H1 (cell line): ENCODE measurements around the gene CBX2. TPM values are rescaled to one million over a fixed set of nuclear protein-coding genes. Genes with fewer than 3 reads are reported as not detected.

Source experiments
- CTCF ChIA-PET: fragments of 300-600 bp; sonication (Branson Sonifier 250); formaldehyde crosslinking; loops from one replicate; lab custom pipeline; 2021; ENCODE audit not compliant: partially characterized antibody; lab: Charles Lee
- POLR2A ChIA-PET: fragments of 300-600 bp; sonication (Branson Sonifier 250); formaldehyde crosslinking; loops from one replicate; lab custom pipeline; 2021; ENCODE audit warnings: inconsistent platforms; ENCODE audit not compliant: partially characterized antibody; lab: Charles Lee
- DNase-seq, 2 experiments: peaks; one replicate each; pipeline versions ENCODE4 v3.0.0 to v3.0.0-alpha.2; 2010 to 2022; ENCODE audit warnings: low spot score in 2 of 2, low read depth in 1 of 2, mixed read lengths in 1 of 2
- FAIRE-seq: peaks from 2 replicates; lab custom pipeline; 2011; peaks lifted over from hg19 to GRCh38; lab: Jason Lieb, UNC
- H2AFZ ChIP-seq: 2 replicates; pipeline ENCODE4 v1.8.1; 2012; ENCODE audit warnings: low read length, inconsistent platforms
- H2AK5ac ChIP-seq: 2 replicates; pipeline ENCODE4 v1.6.1; 2013; ENCODE audit warnings: low read depth, low read length
- H2BK120ac ChIP-seq: replicated peaks from 2 replicates; pipeline ENCODE3; 2013; ENCODE audit warnings: low read depth, low read length, inconsistent platforms
- H2BK12ac ChIP-seq: 2 replicates; pipeline ENCODE4 v1.6.1; 2013; ENCODE audit warnings: low read depth, low read length
- H2BK15ac ChIP-seq: 2 replicates; pipeline ENCODE4 v1.6.1; 2013; ENCODE audit warnings: low read length
- H2BK20ac ChIP-seq: 2 replicates; pipeline ENCODE4 v1.6.1; 2013; ENCODE audit warnings: low read length
- H2BK5ac ChIP-seq: 2 replicates; pipeline ENCODE4 v1.6.1; 2013; ENCODE audit warnings: low read depth, low read length
- H3K14ac ChIP-seq: 2 replicates; pipeline ENCODE4 v1.6.1; 2013; ENCODE audit warnings: inconsistent platforms; ENCODE audit not compliant: insufficient read length
- H3K18ac ChIP-seq: 2 replicates; pipeline ENCODE4 v1.6.1; 2013; ENCODE audit warnings: low read length; ENCODE audit errors: extremely low read depth
- H3K23ac ChIP-seq: 2 replicates; pipeline ENCODE4 v1.6.1; 2013; ENCODE audit warnings: inconsistent platforms; ENCODE audit not compliant: insufficient read length
- H3K23me2 ChIP-seq: 2 replicates; pipeline ENCODE4 v1.6.1; 2013; ENCODE audit warnings: low read depth, low read length
- H3K27ac ChIP-seq: 2 replicates; pipeline ENCODE4 v1.6.1; 2011; ENCODE audit warnings: low read depth, low read length, inconsistent platforms
- H3K27me3 ChIP-seq, 4 experiments: replicated peaks in 1 of 4; 1 replicate in 1 of 4; 2 replicates in 3 of 4; pipeline versions ENCODE4 v1.6.1 to v1.8.1; 2011 to 2013; ENCODE audit warnings: low read length in 3 of 4, mild to moderate bottlenecking in 3 of 4, inconsistent platforms in 2 of 4, mixed read lengths in 2 of 4, moderate library complexity in 1 of 4; ENCODE audit not compliant: control insufficient read depth in 3 of 4, insufficient read depth in 3 of 4; ENCODE audit errors: extremely low read depth in 1 of 4
- H3K36me3 ChIP-seq, 4 experiments: 2 replicates each; pipeline versions ENCODE4 v1.6.1 to v1.8.1; 2011 to 2013; ENCODE audit warnings: mild to moderate bottlenecking in 4 of 4, low read length in 3 of 4, moderate library complexity in 2 of 4, control low read depth in 1 of 4, inconsistent platforms in 1 of 4; ENCODE audit not compliant: insufficient read depth in 4 of 4, control insufficient read depth in 2 of 4
- H3K4ac ChIP-seq: replicated peaks from 2 replicates; pipeline ENCODE3; 2013; ENCODE audit warnings: low read length, low read depth, mixed read lengths, inconsistent platforms; ENCODE audit not compliant: insufficient read length
- H3K4me1 ChIP-seq, 4 experiments: replicated peaks in 1 of 4; 1 replicate in 1 of 4; 2 replicates in 3 of 4; pipeline versions ENCODE4 v1.6.1 to v1.8.1; 2011 to 2013; ENCODE audit warnings: low read length in 3 of 4, inconsistent platforms in 2 of 4, mixed read lengths in 1 of 4; ENCODE audit not compliant: insufficient read depth in 4 of 4, control insufficient read depth in 3 of 4
- H3K4me2 ChIP-seq, 2 experiments: 2 replicates each; pipeline versions ENCODE4 v1.6.1 to v1.8.1; 2011 to 2013; ENCODE audit warnings: low read depth in 2 of 2, low read length in 2 of 2, control low read depth in 1 of 2, inconsistent platforms in 1 of 2, mild to moderate bottlenecking in 1 of 2; ENCODE audit not compliant: insufficient read depth in 1 of 2
- H3K4me3 ChIP-seq, 4 experiments: fragments of 200-600, 300-600 bp in 1 of 4; sonication (generic), shearing (Covaris generic), sonication (Bioruptor Twin) in 1 of 4; 2 replicates each; pipeline versions ENCODE4 v1.5.1 to v1.8.1; 2011 to 2016; ENCODE audit warnings: low read length in 4 of 4, low read depth in 3 of 4, control low read depth in 2 of 4, inconsistent platforms in 2 of 4, mild to moderate bottlenecking in 2 of 4, mixed read lengths in 1 of 4, moderate library complexity in 1 of 4; ENCODE audit not compliant: insufficient read depth in 2 of 4; ENCODE audit errors: extremely low read depth in 1 of 4
- H3K56ac ChIP-seq: replicated peaks from 2 replicates; pipeline ENCODE3; 2013; ENCODE audit warnings: low read depth, mild to moderate bottlenecking, mixed read lengths, low read length, inconsistent platforms; ENCODE audit not compliant: insufficient read length
- H3K79me1 ChIP-seq: 2 replicates; pipeline ENCODE4 v1.6.1; 2013; ENCODE audit warnings: low read depth, low read length, control low read depth
- H3K79me2 ChIP-seq, 2 experiments: 2 replicates each; pipeline versions ENCODE4 v1.6.1 to v1.8.1; 2012 to 2013; ENCODE audit warnings: low read length in 2 of 2, mild to moderate bottlenecking in 2 of 2, inconsistent platforms in 1 of 2; ENCODE audit not compliant: insufficient read depth in 2 of 2, control insufficient read depth in 1 of 2
- H3K9ac ChIP-seq, 4 experiments: replicated peaks in 1 of 4; 1 replicate in 1 of 4; 2 replicates in 3 of 4; pipeline versions ENCODE4 v1.6.1 to v1.8.1; 2011 to 2013; ENCODE audit warnings: low read depth in 3 of 4, low read length in 3 of 4, control low read depth in 2 of 4, mild to moderate bottlenecking in 2 of 4, moderate library complexity in 2 of 4, inconsistent platforms in 1 of 4; ENCODE audit errors: extremely low read depth in 1 of 4
- H3K9me3 ChIP-seq, 2 experiments: 2 replicates each; pipeline versions ENCODE4 v1.6.1 to v1.8.1; 2012 to 2013; ENCODE audit warnings: mild to moderate bottlenecking in 2 of 2, moderate library complexity in 2 of 2, control low read depth in 1 of 2, inconsistent platforms in 1 of 2, low read depth in 1 of 2, low read length in 1 of 2, mixed read lengths in 1 of 2; ENCODE audit not compliant: insufficient read depth in 2 of 2
- H4K20me1 ChIP-seq, 2 experiments: replicated peaks in 1 of 2; 2 replicates each; pipeline versions ENCODE3 to v1.8.1; 2011 to 2013; ENCODE audit warnings: inconsistent platforms in 2 of 2, low read length in 2 of 2, mild to moderate bottlenecking in 1 of 2; ENCODE audit not compliant: insufficient read depth in 2 of 2, control insufficient read depth in 1 of 2
- H4K5ac ChIP-seq: 2 replicates; pipeline ENCODE4 v1.6.1; 2013; ENCODE audit warnings: low read length, low read depth, mixed read lengths, inconsistent platforms; ENCODE audit not compliant: insufficient read length
- H4K8ac ChIP-seq: 2 replicates; pipeline ENCODE4 v1.8.0; 2013; ENCODE audit warnings: mild to moderate bottlenecking, moderate library complexity, low read length, inconsistent platforms; ENCODE audit not compliant: insufficient read depth; ENCODE audit errors: extremely low read depth
- H4K91ac ChIP-seq: replicated peaks from 2 replicates; pipeline ENCODE3; 2013; ENCODE audit warnings: low read length, mixed read lengths, inconsistent platforms; ENCODE audit not compliant: insufficient read length
- SIN3A ChIP-seq, 2 experiments: IDR thresholded peaks in 1 of 2; conservative IDR thresholded peaks in 1 of 2; 2 replicates each; pipeline ENCODE4 v1.6.1; 2011 to 2012; ENCODE audit warnings: low read length in 2 of 2, improper control_type of control experiment in 1 of 2, low read depth in 1 of 2, mild to moderate bottlenecking in 1 of 2
- SUZ12 ChIP-seq: fragments of 200-600 bp; sonication (generic); IDR thresholded peaks from 2 replicates; pipeline ENCODE4 v1.6.1; 2012; ENCODE audit warnings: mild to moderate bottlenecking, inconsistent platforms, low read length, moderate library complexity, mixed read lengths
- WGBS, 2 experiments: shearing (Covaris generic) in 1 of 2; methylation state at CpG; one replicate each; pipeline versions ENCODE4 v1.1.6 to v1.1.7; 2013 to 2015; ENCODE audit warnings: low lambda C conversion rate in 2 of 2, mixed read lengths in 2 of 2, inconsistent platforms in 1 of 2, low coverage in 1 of 2, missing lambda C conversion rate in 1 of 2; ENCODE audit not compliant: insufficient replicate concordance in 2 of 2, insufficient coverage in 1 of 2, insufficient read length in 1 of 2; ENCODE audit errors: extremely low coverage in 1 of 2, missing lambda C conversion rate in 1 of 2; 5-methylcytosine and 5-hydroxymethylcytosine counted together
- polyA plus RNA-seq, 7 experiments: library from polyadenylated mRNA; depleted of rRNA in 3 of 7; stranded (reverse) in 5 of 7; unstranded in 2 of 7; fragments of >200 nt in 5 of 7; fragments of 200-250 nt in 2 of 7; gene quantifications; 1 replicate in 5 of 7; 2 replicates in 1 of 7; 4 replicates in 1 of 7; pipeline versions ENCODE4 v1.2.1 to v1.2.3, GENCODE V29; 2011 to 2013; ENCODE audit warnings: missing spikeins in 2 of 7, mixed read lengths in 2 of 7
- total RNA-seq: library from RNA; stranded (reverse); fragmentation: NEBNext Ultra II Directional; extraction: Animal tissue kit (Norgen Biotek cat#: 25700); gene quantifications from 2 replicates; pipeline ENCODE4 v1.2.1, GENCODE V29; 2021

The CBX2 gene
- total and polyA plus RNA-seq, 2 of the 8 experiments (the other 6 are each of a cell fraction or from before 2014, with no cell fraction given) = 64.3 to 83.9 TPM

DNA sequence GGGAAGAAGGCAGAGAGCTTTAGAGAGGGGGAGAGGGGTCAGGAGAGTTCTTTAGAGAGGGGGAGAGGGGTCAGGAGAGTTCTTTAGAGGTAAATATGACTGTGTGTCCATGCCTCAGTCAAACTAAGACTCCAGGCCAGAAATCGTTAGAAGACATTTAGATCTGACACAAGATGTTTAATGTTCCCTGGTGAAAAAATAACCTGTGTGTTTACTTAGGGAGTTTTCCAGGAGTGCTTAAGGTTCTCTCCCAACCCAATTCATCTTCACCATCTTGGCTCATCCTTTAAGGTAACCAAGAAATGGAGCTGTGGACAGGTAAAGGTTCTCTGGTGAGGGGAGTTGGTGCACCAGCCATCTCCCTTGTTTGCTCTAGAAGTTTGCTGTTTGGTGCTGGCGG, 51.5 kb downstream of the CBX2 start:
- Histone ChIP-seq H4K91ac (no peak overlapping the region), H2BK12ac (0 out of 2 replicates have a peak overlapping the region, but pooled peaks have one; percentile 12), H2BK15ac (0 out of 2 replicates have a peak overlapping the region, but pooled peaks have one; percentile 29), H3K27ac (no peak overlapping the region), H2BK20ac (no peak overlapping the region), H3K36me3 (peaks cover 0 to 4% (median 0%) of the 10 kb centered on the region in 4 experiments; a peak in 2 of 8 replicates), H3K14ac (no peak overlapping the region), H3K4me1 (peaks cover 0 to 35% (median 6%) of the 10 kb centered on the region in 4 experiments; a peak in 6 of 7 replicates), H3K27me3 (peaks cover 46 to 97% (median 81%) of the 10 kb centered on the region in 4 experiments), H3K9me3 (no peaks in the 10 kb centered on the region; a peak in 1 of 4 replicates), H3K56ac (no peak overlapping the region), H2AFZ (no peak overlapping the region), H4K5ac (no peak overlapping the region), H2BK5ac (no peak overlapping the region), H3K4me2 (no peak overlapping the region), H2BK120ac (no peak overlapping the region), H3K18ac (no peak overlapping the region), H3K23me2 (peaks cover 5% of the 10 kb centered on the region; the same call in 1 of the 2 replicates), H4K8ac (no peak overlapping the region), H3K4ac (no peak overlapping the region), H3K4me3 (no peak overlapping the region), H3K79me2 (no peaks in the 10 kb centered on the region), H3K23ac (no peak overlapping the region), H3K79me1 (no peaks in the 10 kb centered on the region), H3K9ac (no peak overlapping the region), H4K20me1 (peaks cover 2 to 5% of the 10 kb centered on the region in 2 experiments), H2AK5ac (no peak overlapping the region)
- WGBS, 2 experiments = 83% methylated on average over 2 of the region's 2 CpGs; no CpG with 5 or more reads in 1 of the 2 experiments
- ChIA-PET POLR2A (interaction anchor here (1.0 to 15.2 kb wide), 4 partner anchors 19 to 84 kb away, joined by 3 to 374 read pairs (median 6); partner anchors contain the start of gene CBX8), CTCF (interaction anchor here (0.6 to 24.7 kb wide), 8 partner anchors 8 to 429 kb away, joined by 3 to 576 read pairs (median 6); partner anchors contain the start of genes CBX4 and CBX8)
- DNase-seq (no peak), FAIRE-seq (no peak)
- no peak for TF ChIP-seq SIN3A (conservative IDR thresholded peaks at IDR 0.05 in 1 of 2, IDR thresholded peaks at IDR 0.05 in 1 of 2; ENCODE audit: low read depth in 1 of 2, low read length in 2 of 2)
- TF ChIP-seq SUZ12 = 0 out of 2 replicates have a peak, but pooled peaks have one; percentile 21
